ENCODE measurements around the gene DOCK10. TPM values are rescaled to one million over a fixed set of nuclear protein-coding genes. Genes with fewer than 3 reads are reported as not detected.

DOCK10 gene
- total and polyA plus RNA-seq, 9 of the 15 experiments (the other 6 are each of a cell fraction or from before 2014, with no cell fraction given) = 0.01 to 0.87 (median 0.18) TPM

DNA sequence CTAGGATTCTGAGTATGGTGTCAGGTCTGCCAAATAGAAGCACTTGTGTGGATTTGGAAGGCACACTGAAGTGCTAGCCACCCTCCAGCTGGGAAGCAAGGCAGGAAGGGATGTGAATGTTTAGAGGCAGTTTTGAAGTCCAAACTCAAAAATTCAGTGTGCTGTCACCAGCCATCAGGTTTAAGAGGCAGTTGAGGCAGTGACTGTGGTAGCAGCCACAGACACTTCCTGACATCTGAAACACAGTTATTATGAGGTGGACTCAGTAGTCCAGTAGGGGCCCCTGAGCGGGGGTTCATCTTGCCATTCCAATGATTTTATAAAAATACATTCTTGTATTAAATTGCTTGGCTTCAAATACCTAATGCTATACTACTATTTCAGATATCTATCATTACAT is 13.4 kb upstream of the DOCK10 start (continued):
- TF ChIP-seq, protein P1, sequence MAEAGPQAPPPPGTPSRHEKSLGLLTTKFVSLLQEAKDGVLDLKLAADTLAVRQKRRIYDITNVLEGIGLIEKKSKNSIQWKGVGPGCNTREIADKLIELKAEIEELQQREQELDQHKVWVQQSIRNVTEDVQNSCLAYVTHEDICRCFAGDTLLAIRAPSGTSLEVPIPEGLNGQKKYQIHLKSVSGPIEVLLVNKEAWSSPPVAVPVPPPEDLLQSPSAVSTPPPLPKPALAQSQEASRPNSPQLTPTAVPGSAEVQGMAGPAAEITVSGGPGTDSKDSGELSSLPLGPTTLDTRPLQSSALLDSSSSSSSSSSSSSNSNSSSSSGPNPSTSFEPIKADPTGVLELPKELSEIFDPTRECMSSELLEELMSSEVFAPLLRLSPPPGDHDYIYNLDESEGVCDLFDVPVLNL (CRISPR knock-in tag; IDR thresholded peaks at IDR 0.05; ENCODE audit: low read depth) = no peak
- TF ChIP-seq NFE2L1 (tag; IDR thresholded peaks at IDR 0.05; ENCODE audit: borderline replicate concordance, low read depth) = no peak
- no peak for TF ChIP-seq TBP (optimal IDR thresholded peaks at IDR 0.05; ENCODE audit: low read depth, low read length)
- TF ChIP-seq NCOA2 (IDR thresholded peaks at IDR 0.05; ENCODE audit: partially characterized antibody in 2 of 2) = no peak
- TF ChIP-seq TRIM24 (IDR thresholded peaks at IDR 0.05) = no peak
- TF ChIP-seq SAFB (IDR thresholded peaks at IDR 0.05; ENCODE audit: borderline replicate concordance, low read depth, low read length) = no peak
- TF ChIP-seq, protein P2, sequence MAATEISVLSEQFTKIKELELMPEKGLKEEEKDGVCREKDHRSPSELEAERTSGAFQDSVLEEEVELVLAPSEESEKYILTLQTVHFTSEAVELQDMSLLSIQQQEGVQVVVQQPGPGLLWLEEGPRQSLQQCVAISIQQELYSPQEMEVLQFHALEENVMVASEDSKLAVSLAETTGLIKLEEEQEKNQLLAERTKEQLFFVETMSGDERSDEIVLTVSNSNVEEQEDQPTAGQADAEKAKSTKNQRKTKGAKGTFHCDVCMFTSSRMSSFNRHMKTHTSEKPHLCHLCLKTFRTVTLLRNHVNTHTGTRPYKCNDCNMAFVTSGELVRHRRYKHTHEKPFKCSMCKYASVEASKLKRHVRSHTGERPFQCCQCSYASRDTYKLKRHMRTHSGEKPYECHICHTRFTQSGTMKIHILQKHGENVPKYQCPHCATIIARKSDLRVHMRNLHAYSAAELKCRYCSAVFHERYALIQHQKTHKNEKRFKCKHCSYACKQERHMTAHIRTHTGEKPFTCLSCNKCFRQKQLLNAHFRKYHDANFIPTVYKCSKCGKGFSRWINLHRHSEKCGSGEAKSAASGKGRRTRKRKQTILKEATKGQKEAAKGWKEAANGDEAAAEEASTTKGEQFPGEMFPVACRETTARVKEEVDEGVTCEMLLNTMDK (IDR thresholded peaks at IDR 0.05; ENCODE audit: borderline replicate concordance, insufficient read depth, low read depth, low read length, poor library complexity, severe bottlenecking) = no peak

DNA sequence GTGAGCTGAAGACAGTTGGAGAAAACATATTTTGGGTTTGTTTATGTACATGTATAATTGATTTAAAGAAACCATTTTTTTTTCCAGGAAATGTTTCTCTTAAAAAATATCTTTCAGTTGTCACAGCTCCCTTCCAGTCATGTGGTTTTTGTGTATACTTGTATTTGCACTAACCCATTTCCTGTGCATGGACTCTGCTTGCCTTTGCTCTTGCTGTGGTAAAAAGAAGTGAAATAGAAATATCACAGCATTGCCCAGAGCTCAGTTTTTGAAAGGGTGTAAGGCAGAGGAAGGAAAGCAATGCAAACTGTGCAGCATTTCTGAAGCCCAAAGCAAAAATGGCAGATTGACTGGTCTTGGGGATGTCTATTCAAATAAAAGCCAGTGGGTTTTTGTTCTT is 10.4 kb upstream of the DOCK10 start:
- Histone ChIP-seq H3K9me1 (ENCODE audit: control insufficient read depth, insufficient read depth, low read length) (no peaks in the 10 kb centered on the region), H3K9ac (ENCODE audit: insufficient read depth in 1 of 2, low read depth in 2 of 2, low read length in 2 of 2) (no peak overlapping the region), H3K4me2 (ENCODE audit: insufficient read depth, low read length) (no peak overlapping the region), H2AFZ (ENCODE audit: low read depth, low read length) (no peak overlapping the region), H3K79me2 (ENCODE audit: control insufficient read depth, insufficient read depth, low read length) (no peaks in the 10 kb centered on the region), H3K4me1 (replicated peaks in 1 of 2; ENCODE audit: control insufficient read depth in 2 of 2, insufficient read depth in 2 of 2, low read length in 2 of 2) (no peaks in the 10 kb centered on the region), H3K9me3 (replicated peaks; ENCODE audit: control insufficient read depth, insufficient read depth, low read depth, low read length) (no peaks in the 10 kb centered on the region), H3K27me3 (ENCODE audit: control insufficient read depth in 2 of 2, insufficient read depth in 2 of 2, low read length in 2 of 2) (no peaks in the 10 kb centered on the region), H3K4me3 (no peak overlapping the region), H4K20me1 (replicated peaks; ENCODE audit: control insufficient read depth, insufficient read depth, low read length) (no peaks in the 10 kb centered on the region), H3K36me3 (ENCODE audit: control insufficient read depth, insufficient read depth, low read length) (no peaks in the 10 kb centered on the region), H3K27ac (ENCODE audit: extremely low read depth, low read depth, low read length) (no peak overlapping the region)
- ChIA-PET POLR2A (no interaction called here), CTCF (ENCODE audit: low intra/inter-chr PET ratio) (no interaction called here)
- ATAC-seq (no peak), DNase-seq (ENCODE audit: extremely low read depth in 1 of 4, low spot score in 3 of 4) (no peak), FAIRE-seq (no peak)
- TF ChIP-seq CBX8 (IDR thresholded peaks at IDR 0.05; ENCODE audit: borderline replicate concordance, extremely low read depth, low read depth, low read length, poor library complexity, severe bottlenecking) (no peak), DACH1 (IDR thresholded peaks at IDR 0.05; ENCODE audit: partially characterized antibody) (no peak), NCOA1 (IDR thresholded peaks at IDR 0.05; ENCODE audit: low read depth) (no peak), YY1 (IDR thresholded peaks at IDR 0.05; ENCODE audit: borderline replicate concordance in 1 of 3, control insufficient read depth in 1 of 3, extremely low read depth in 1 of 3, insufficient read depth in 3 of 3, insufficient read length in 1 of 3, insufficient replicate concordance in 2 of 3, low read depth in 1 of 3, low read length in 2 of 3) (no peak), TCFL5 (CRISPR knock-in tag; conservative IDR thresholded peaks at IDR 0.05) (no peak), ZNF445 (CRISPR knock-in tag; IDR thresholded peaks at IDR 0.05; ENCODE audit: low read depth) (no peak), TRIM24 (IDR thresholded peaks at IDR 0.05) (no peak)
- no TSS peak for BruUV-seq (replicated peaks)
- in situ Hi-C loops (cut with MboI) = no loop called here
- intact Hi-C loops (cut with micrococcal nuclease) = no loop called here

Measured in K562 (cell line).